GM18867 (cell line): ENCODE data around the gene NELFB.
A peak's percentile ranks its signal among the peaks of the same experiment; 100 is the strongest.

Experiments
- ATAC-seq: cut with Tn5 transposase; IDR thresholded peaks from one replicate; pipeline ENCODE4 v1.9.1; 2021; ENCODE audit warnings: mild to moderate bottlenecking, moderate library complexity; ENCODE audit not compliant: unreplicated experiment

Gene NELFB

DNA sequence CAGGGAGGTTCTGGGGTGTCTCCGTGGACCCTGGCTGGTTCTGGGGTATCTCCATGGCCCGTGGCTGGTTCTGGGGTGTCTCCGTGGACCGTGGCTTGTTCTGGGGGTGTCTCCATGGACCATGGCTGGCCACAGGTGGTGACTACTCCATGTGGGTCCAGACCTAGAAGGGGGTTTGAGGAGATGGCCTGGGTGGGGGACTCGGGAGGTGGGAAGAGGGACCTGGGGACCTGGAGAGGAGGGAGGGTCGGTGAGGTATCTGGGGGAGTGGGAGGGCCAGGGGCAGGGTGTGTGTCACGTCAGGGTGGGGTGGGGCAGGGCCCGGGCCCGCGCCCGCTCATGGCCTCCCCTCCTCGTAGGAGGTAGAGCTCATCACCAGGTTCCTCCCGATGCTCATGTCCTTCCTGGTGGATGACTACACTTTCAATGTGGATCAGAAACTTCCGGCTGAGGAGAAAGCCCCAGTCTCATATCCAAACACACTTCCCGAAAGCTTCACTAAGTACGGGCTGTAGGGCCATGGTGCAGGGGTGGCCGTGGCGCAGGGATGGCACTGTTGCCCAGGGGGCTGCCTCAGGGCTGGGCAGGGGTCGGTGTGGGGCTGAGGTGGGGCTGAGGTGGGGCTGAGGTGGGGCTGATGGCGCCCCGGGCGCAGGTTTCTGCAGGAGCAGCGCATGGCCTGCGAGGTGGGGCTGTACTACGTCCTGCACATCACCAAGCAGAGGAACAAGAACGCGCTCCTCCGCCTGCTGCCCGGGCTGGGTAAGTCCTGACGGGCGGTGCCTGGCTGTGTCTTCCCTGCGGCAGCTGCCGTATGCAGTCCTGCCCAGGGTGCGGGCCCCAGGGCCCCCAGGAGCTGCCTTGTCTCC lies 11.7 kb downstream of the NELFB start:
- ATAC-seq: no peak

DNA sequence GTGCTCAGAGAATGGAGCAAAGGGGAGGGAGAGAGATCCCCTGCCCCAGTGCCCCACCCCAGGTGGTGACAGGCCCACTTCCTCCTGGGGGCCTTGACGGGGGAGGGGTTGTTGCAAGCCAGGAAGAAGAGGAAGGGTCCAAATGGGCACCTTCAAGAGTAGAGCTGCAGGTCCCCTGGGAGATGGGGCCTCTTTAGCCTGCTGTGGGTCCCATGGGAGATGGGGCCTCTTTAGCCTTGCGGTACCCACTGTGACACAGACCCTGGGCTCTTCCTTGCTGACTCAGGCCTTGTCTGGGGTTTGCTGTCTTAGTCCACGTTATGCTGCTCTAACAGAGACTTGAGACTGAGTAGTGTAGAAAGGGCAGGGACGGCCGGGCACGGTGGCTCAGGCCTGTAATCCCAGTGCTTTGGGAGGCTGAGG lies 12.8 kb downstream of the NELFB start:
- no peak for ATAC-seq

DNA sequence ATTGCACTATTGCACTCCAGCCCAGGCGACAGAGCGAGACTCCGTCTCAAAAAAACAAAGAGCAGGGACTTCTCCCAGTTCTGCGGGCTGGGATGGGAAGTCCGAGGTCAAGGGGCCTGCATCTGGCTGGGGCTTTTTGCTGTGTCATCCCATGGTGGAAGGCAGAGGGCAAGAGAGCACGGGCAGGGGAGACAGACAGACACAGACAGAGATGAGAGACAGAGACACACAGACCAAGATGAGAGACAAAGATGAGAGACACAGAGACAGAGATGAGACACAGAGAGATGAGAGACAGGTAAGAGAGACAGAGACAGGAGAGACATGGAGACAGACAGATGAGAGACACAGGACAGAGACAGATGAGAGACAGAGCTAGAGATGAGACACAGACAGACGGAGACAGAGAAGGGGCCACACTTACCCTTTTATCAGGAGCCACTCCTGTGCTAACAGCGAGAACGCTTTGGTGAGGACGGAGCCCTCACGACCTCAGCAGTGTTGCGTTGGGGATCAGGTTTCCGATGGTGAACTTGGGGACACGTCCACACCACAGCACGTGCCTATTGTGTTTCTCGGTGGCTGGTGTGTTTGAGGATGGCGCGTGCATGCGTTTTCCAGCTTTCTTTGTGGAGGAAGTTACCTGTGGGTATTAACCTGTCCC lies 13.5 kb downstream of the NELFB start:
- peak; percentile 5 for ATAC-seq

DNA sequence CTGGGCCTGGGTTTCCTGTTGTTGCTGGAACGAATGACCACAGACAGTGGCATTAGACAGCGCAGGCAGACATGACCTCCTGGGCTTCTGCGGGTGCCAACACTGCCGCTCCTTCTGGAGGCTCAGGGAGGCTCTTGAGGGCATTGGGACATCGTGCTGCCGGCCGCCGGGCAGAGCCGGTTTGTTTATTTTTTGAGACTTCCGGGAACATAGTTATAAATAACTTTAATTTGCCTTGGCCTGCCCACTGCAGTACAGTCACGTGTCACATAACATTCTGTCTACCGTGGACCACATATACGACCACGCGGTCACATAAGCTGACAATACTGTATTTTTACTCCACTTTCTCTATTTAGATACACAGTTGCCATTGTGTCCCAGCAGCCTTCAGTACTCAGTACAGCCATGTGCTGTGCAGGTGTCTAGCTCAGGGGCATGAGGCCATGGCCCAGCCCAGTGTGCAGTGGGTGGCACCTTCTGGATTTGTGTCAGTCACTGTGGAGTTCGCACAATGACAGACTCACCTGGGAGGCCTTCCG lies 14.2 kb downstream of the NELFB start:
- peak; percentile 50 for ATAC-seq

DNA sequence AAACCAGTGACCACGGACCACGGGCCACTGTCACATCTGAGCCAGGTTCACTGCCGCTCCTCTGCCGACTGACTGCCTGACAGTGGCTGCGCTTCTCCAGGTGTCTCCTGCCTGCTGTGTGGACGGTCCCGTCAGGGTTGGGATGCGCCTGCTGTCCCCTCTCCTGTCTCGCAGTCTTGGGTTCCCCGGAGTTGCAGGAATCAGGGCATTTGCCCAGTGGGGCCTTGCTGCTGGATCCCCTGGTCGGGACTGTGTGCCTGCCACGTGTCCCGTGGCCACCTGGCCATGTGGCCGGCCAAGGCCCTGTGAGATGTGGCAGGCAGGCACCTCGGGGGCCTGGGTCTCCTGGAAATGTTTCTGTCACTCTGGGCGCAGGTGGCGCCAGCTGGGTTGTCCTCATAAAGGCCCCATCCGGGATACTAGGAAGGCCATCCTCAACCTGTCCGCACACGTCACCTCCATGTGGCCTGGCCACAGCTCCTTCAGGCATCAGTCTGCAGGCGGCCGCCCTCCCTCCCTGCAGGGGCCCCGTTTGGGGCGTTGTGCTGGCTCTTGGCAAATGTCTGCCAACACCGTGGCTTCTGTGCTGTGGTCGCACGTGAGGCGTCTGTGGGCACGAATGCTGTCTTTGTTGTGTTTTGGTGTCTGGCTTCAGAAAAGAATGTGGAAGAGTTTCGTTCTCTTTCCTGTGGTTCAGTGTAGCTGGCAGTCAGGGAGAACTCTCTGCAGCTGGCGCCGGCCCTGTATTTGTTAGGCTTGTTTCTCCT lies 16.0 kb downstream of the NELFB start:
- ATAC-seq: no peak

DNA sequence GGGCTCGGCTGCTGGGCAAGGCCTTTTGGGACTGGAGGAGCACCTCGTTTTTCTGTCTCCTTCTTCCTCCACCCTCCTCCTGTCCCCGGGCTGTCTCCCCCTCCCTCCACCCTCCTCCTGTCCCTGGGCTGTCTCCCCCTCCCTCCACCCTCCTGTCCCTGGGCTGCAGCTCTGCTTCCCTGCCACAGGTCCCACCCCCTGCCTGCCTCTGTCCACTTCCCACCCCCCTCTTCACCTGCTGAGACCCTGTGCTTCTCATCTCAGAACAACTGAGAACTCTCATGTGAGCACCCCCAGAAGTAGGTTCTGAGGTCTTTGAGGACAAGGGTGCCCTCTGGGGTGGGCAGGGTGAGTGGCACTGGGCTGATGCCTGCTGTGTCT lies 16.6 kb downstream of the NELFB start:
- ATAC-seq: no peak

DNA sequence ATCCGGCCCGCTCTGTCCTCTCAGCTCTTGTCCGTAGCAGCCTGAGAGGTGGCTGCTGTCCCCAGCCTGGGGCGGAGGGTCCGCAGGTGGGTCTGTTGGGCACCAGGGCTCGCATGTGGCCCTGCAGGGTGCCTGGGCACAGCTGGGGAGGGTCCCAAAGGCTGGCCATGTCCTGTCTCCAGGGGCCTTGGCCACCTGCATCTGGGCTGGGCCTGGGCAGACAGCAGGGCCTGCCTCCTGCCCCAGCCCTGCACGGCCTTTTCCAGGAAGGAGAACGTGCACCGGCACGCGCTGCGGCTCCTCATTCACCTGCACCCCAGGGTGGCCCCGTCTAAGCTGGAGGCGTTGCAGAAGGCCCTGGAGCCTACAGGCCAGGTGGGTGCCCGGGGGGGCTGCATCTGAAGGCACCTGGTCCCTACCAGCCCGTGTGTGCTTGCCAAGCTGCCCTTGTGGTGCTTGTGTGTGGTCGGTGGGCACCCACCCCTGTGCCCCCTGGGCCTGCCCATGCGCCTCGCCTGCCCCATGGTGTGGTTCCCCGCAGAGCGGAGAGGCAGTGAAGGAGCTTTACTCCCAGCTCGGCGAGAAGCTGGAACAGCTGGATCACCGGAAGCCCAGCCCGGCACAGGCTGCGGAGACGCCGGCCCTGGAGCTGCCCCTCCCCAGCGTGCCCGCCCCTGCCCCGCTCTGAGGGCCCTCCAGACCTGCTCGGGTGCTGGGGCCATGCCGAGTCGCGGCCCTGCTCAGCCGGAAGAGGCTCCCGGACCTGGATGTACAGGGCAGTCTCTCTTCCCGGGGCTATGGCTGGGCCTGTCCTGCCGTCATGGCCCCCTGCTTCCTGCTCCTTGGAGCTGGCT lies 17.3 kb downstream of the NELFB start:
- ATAC-seq: no peak

DNA sequence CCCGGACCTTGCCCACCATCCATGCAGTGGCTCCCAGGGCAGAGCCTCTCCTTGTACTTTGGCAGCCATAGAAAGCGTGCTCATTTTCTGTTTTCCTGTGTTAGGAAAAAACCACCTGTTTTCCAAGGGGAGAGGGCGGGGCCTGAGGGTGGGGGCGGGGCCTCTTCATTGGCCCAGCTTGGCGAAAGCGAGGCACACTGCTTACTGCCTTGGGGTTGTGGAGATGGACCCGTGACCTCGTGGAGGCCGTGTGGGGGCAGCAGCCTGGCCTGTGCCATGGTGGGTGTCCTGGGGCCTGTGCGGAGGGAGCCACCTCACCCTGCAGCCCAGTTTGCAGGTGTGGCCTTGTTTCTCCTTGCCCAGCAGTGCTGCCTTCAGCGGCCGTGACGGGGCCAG lies 18.0 kb downstream of the NELFB start:
- no peak for ATAC-seq

DNA sequence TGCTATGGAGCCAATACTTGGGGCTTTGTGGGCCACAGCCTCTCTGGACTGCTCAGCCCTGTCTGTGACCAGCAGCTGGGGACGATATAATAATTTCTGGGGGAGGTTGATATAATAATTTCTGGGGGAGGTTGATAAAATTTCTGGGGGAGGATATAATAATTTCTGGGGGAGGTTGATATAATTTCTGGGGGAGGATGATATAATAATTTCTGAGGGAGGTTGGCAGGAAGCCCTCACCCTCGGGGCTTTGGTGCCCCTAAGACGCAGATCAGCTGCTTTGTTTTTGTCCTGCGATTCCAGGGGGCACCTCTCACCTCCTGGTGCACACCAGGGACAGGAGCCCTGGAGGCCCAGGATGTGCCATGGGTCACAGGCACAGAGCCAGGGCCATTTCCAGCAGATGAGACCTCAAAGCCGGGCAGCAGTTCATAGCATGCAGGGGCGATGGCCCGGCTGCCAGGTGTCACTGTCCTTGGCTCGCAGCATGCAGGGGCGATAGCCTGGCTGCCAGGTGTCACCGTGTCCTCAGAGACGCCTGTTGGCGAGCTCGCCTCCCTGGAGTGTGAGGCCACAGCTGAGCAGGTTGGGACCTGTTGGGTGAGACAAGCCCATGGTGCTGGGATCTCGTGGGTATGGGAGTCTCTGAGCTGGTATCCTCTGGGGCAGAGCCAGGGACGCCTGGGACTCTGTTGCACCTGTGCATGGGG lies 18.6 kb downstream of the NELFB start:
- no peak for ATAC-seq

DNA sequence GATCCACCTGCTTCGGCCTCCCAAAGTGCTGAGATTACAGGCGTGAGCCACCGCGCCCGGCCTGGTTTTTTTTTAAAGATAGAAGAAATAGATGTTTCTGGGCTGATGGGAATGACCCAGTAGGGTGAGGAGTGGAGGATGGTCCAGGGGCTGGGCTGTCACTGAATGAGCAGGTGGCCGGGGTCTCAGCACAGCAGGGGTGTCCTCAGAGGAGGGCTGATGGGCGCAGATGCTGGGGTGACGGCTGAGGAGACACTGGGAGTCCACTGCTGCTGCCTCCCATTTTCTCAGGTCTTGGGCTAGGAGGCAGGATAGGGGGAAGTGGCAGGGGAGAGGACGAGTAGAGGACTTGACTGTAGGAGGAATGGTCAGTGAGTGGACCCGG lies 20.1 kb downstream of the NELFB start:
- no peak for ATAC-seq

DNA sequence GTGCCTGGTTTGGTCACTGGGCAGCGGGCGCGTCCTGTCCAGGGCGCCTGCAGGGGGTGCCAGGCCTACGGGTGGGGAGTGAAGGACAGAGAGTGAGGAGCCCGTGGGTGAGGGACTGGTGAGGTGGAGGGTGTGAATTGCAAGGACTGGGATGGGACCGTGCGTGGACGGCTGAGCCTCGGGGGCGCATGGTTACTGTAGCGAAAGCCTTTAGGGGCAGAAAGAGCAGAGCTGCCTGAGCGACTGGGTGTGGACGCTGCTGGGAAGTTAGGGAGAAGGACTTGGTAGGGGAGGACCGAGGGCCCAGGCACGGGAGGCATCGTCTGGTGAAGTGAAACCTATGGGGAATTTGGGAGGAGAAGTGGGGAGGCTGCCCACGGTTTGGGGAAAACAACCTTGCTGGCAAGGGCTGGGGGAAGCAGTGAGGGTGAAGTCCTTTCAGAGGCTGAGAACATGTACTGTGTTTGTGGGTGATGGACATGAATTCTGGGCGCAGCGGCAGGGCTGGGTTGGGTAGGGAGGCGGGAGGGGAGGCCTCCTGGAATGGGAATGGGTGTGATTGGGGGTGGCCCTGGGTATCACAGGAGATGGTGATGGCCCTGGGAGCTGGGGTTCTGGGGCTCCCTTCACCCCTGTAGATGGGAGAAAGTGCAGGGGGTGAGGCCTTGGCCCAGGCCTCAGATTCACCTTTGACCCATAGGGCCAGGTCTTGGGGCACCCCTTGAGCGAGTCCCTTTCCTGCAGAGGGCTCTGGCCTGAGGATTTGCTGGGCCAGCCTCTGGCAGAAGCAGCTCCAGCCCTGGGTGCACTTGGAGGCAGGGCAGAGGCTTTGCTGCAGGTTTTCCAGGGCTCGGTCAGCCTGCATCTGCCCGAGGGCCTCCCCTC lies 20.7 kb downstream of the NELFB start:
- ATAC-seq: no peak

DNA sequence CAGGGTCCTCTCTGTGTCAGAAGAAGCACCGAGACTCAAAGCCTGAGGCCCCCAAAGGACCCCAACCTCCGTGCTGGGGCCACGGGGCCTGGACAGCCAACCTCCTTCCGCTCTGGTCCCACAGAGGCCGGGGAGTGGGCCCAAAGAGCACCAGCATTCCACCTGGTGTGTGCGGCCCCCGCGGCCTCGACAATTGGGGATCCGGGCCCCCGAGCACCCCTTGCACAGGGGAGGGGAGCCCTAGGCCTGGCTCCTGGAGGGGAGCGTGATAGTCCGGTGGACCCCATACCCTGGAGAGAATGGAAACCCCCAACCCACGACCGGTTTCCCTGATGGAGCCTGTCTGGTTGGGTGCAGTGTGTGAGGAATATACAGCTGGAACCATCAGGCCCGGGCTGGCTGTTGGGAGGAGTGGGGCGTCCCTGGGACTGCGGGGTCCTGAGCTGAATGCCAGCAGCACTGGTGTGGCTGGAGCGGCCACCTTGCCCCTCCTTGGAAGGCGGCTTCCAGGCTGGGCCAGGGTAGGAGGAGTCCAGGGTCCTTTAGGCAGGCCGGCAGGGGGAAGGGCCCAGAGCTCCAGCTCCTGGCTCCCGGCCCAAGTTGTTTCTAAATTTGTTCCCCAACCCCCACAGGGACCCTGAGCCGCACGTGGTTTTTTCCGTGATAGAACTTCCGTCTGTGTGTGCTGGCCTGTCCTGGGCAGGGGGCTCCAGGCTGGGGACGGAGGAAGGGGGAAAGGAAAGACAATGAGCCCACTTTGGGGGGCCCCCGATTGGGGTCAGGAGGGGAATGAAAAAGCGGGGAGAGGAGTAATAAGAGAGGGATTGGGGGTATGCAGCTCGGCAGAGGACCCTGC lies 21.6 kb downstream of the NELFB start:
- ATAC-seq: no peak

DNA sequence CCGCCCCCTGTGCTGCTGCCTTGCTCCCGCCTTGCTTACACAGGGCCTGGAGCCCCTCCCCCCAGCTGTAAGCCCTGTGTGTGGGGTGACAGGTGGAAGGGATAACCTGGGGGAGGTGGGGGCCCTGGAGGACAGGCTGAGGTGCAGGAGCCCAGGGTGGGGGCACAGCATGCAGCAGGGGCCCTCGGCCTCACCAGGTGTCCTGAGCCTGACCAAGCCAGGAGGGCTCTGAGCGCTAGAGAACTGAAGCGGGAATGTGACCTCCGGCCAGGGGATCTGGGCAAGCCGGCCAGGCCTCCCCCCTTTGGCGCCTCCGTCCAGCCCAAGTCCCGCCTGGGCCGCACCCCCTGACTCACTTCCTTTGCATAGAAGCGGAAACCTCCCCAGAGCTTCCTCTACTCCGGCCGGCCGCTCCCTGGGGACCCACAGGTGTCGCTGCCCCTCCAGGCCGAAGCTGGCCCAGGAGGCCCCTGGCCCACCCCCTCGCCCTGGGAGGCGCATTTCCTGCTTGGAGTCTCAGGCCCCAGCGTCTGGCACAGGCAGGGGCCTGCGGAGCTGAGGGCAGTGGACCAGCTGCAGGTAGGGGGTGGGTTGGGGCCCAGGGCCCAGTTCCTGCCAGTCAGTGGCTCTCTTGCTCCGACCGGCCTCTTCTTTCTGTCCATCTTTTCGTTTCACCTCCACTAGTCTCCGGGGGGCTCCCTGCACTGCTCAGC lies 22.4 kb downstream of the NELFB start, which contains the start of gene TOR4A:
TSS of gene TOR4A (plus strand) at position 398 of the 713 bp plus-strand sequence. CDS start 964 bp downstream, outside the sequence.
- ATAC-seq: peak; percentile 63

DNA sequence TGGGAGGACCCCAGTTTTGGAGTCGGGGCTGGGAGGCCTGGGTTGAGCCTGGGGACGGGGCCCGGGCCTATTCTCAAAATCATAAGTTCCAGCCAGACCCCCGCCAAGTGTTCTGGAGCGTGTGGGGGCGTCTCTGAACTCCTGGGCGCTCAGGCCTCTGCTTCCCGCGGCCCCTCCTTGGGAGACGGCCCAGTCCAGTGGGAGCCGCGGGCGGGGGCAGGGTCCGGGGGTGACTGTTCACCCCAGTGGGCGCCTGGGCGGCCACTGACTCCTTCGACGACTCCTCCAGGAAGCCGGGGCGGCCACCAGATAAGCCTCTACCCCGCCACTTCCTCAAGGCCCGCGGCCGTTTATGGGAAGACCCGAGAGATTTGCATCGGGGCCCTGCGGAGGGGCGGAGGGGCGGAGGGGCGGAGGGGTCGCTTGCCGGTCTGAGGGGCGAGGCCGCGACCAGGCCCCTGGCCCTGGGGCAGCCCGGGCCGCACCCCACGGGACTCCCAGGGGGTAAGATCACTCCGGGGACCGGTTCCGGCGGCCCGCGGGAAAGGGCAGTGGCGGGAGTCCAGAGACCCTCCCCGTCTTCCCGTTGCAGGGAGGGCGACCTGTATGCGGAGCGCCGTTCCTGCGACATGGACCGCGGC lies 23.1 kb downstream of the NELFB start:
- no peak for ATAC-seq

DNA sequence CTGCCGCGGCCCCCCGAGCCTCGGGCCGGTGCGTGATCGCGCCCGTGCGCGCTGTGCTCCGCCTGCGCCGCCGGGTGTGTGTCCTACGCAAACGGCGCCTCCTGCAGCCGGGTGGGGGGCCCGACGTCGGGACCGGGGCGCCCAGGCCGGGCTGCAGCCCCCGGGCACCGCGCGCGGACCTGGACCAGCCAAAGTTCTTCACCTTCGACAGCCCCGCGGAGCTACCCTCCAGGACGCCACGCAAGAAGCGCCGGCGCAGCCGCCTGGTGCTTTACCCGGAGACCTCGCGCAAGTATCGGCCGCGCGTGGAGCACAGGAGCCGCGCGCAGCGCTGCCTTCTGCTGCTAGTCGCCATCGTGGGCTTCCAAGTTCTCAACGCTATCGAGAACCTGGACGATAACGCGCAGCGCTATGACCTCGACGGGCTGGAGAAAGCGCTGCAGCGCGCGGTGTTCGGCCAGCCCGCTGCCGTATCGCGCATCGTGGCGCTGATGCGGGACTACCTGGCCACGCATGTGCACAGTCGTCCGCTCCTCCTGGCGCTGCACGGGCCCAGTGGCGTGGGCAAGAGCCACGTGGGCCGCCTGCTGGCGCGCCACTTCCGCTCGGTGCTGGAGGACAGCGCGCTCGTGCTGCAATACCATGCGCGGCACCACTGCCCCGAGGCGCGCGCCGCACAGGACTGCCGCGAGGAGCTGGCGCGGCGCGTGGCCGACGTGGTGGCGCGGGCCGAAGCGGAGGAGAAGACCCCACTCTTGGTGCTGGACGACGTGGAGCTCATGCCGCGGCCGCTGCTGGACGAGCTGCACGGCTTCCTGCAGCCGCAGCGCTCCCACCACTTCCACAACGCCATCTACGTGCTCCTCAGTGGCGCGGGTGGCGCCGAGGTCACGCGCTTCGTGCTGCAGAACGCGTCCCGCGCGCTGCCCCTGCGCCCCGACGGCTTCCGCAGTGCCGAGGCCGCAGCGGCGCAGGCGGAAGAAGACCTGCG lies 23.9 kb downstream of the NELFB start:
- no peak for ATAC-seq
